ENCODE measurements around the gene FAM9B. TPM values are rescaled to one million over a fixed set of nuclear protein-coding genes. Genes with fewer than 3 reads are reported as not detected.

The FAM9B gene
- total RNA-seq, 1 donor from 2014 or later, result not detected

- H3K27ac ChIP-seq, result no peak overlapping the region
- no peak for DNase-seq (ENCODE audit: extremely low spot score in 2 of 2)
- no peak overlapping the region for H3K4me3 ChIP-seq
- H3K36me3 ChIP-seq, result no peaks in the 10 kb centered on the region
- TF ChIP-seq POLR2AphosphoS5 (IDR thresholded peaks at IDR 0.05; ENCODE audit: insufficient read depth in 1 of 2, low read depth in 1 of 2) (no peak), POLR2A (IDR thresholded peaks at IDR 0.05) (no peak)
- TF ChIP-seq, protein P1, sequence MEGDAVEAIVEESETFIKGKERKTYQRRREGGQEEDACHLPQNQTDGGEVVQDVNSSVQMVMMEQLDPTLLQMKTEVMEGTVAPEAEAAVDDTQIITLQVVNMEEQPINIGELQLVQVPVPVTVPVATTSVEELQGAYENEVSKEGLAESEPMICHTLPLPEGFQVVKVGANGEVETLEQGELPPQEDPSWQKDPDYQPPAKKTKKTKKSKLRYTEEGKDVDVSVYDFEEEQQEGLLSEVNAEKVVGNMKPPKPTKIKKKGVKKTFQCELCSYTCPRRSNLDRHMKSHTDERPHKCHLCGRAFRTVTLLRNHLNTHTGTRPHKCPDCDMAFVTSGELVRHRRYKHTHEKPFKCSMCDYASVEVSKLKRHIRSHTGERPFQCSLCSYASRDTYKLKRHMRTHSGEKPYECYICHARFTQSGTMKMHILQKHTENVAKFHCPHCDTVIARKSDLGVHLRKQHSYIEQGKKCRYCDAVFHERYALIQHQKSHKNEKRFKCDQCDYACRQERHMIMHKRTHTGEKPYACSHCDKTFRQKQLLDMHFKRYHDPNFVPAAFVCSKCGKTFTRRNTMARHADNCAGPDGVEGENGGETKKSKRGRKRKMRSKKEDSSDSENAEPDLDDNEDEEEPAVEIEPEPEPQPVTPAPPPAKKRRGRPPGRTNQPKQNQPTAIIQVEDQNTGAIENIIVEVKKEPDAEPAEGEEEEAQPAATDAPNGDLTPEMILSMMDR (IDR thresholded peaks at IDR 0.05), result no peak
- intact Hi-C loops (cut with DNase I), result no loop called here
- H3K4me1 ChIP-seq, result no peaks in the 10 kb centered on the region
- H3K27me3 ChIP-seq, result no peaks in the 10 kb centered on the region
- H3K9me3 ChIP-seq, result no peaks in the 10 kb centered on the region
Measured at GRCh38 chrX:9050331-9050730, 16.4 kb upstream of the FAM9B start.

- Histone ChIP-seq H3K4me1 (no peaks in the 10 kb centered on the region), H3K27me3 (no peaks in the 10 kb centered on the region), H3K36me3 (no peaks in the 10 kb centered on the region), H3K27ac (no peak overlapping the region), H3K9me3 (no peaks in the 10 kb centered on the region), H3K4me3 (no peak overlapping the region)
- intact Hi-C loops (cut with DNase I), result no loop called here
- no peak for DNase-seq (ENCODE audit: extremely low spot score in 2 of 2)
- TF ChIP-seq, protein P1 (IDR thresholded peaks at IDR 0.05), result no peak
- no peak for TF ChIP-seq POLR2A (IDR thresholded peaks at IDR 0.05)
- no peak for TF ChIP-seq POLR2AphosphoS5 (IDR thresholded peaks at IDR 0.05; ENCODE audit: insufficient read depth in 1 of 2, low read depth in 1 of 2)
Measured at GRCh38 chrX:9048801-9049200, 14.9 kb upstream of the FAM9B start.

GRCh38 chrX:9038244-9038643 is 4.3 kb upstream of the FAM9B start:
- DNase-seq (ENCODE audit: extremely low spot score in 2 of 2), result no peak
- H3K27ac ChIP-seq, result no peak overlapping the region
- H3K4me1 ChIP-seq, result no peaks in the 10 kb centered on the region
- no peak overlapping the region for H3K4me3 ChIP-seq
- no peaks in the 10 kb centered on the region for H3K27me3 ChIP-seq
- intact Hi-C loops (cut with DNase I), result no loop called here
- TF ChIP-seq POLR2A (IDR thresholded peaks at IDR 0.05), result no peak
- TF ChIP-seq, protein P1 (IDR thresholded peaks at IDR 0.05), result no peak
- TF ChIP-seq POLR2AphosphoS5 (IDR thresholded peaks at IDR 0.05; ENCODE audit: insufficient read depth in 1 of 2, low read depth in 1 of 2), result no peak
- H3K36me3 ChIP-seq, result no peaks in the 10 kb centered on the region
- H3K9me3 ChIP-seq, result no peaks in the 10 kb centered on the region

GRCh38 chrX:9037296-9037695 is 3.4 kb upstream of the FAM9B start:
- H3K4me1 ChIP-seq, result no peaks in the 10 kb centered on the region
- TF ChIP-seq POLR2A (IDR thresholded peaks at IDR 0.05) (no peak), POLR2AphosphoS5 (IDR thresholded peaks at IDR 0.05; ENCODE audit: insufficient read depth in 1 of 2, low read depth in 1 of 2) (no peak)
- TF ChIP-seq, protein P1 (IDR thresholded peaks at IDR 0.05), result no peak
- H3K27ac ChIP-seq, result no peak overlapping the region
- DNase-seq (ENCODE audit: extremely low spot score in 2 of 2), result no peak
- no peak overlapping the region for H3K4me3 ChIP-seq
- no peaks in the 10 kb centered on the region for H3K9me3 ChIP-seq
- H3K27me3 ChIP-seq, result no peaks in the 10 kb centered on the region
- intact Hi-C loops (cut with DNase I), result no loop called here
- no peaks in the 10 kb centered on the region for H3K36me3 ChIP-seq

GRCh38 chrX:9033586-9033985 is 341 bp downstream of the FAM9B start:
- H3K27me3 ChIP-seq, result no peaks in the 10 kb centered on the region
- no peaks in the 10 kb centered on the region for H3K4me1 ChIP-seq
- no peak overlapping the region for H3K4me3 ChIP-seq
- H3K9me3 ChIP-seq, result no peaks in the 10 kb centered on the region
- no peaks in the 10 kb centered on the region for H3K36me3 ChIP-seq
- no peak overlapping the region for H3K27ac ChIP-seq
- intact Hi-C loops (cut with DNase I), result no loop called here
- no peak for DNase-seq (ENCODE audit: extremely low spot score in 2 of 2)
- TF ChIP-seq, protein P1 (IDR thresholded peaks at IDR 0.05), result no peak
- TF ChIP-seq POLR2AphosphoS5 (IDR thresholded peaks at IDR 0.05; ENCODE audit: insufficient read depth in 1 of 2, low read depth in 1 of 2) (no peak), POLR2A (IDR thresholded peaks at IDR 0.05) (no peak)

Data from vagina (tissue), 2 donors.